HG03565 (cell line): Measurements from ENCODE around the gene ZNF722.
"Not testable (repeated sequence)": the region's sequence is repeated elsewhere in the genome, so short reads cannot be mapped to it uniquely, and the experiment has no call there.

Source experiments
- ATAC-seq: cut with Tn5 transposase; IDR thresholded peaks from one replicate; pipeline ENCODE4 v1.9.1; 2021; ENCODE audit warnings: mild to moderate bottlenecking, moderate library complexity; ENCODE audit not compliant: unreplicated experiment

The ZNF722 gene

GRCh38 chr7:63998549-63998948, at the start of gene ZNF722:
ZNF722 (plus strand) TSS chr7:63998849; CDS start chr7:63998962, 113 bp downstream.
- no peak for ATAC-seq

- no peak for ATAC-seq
Measured at GRCh38 chr7:63953181-63953580, 45.5 kb upstream of the ZNF722 start.

DNA sequence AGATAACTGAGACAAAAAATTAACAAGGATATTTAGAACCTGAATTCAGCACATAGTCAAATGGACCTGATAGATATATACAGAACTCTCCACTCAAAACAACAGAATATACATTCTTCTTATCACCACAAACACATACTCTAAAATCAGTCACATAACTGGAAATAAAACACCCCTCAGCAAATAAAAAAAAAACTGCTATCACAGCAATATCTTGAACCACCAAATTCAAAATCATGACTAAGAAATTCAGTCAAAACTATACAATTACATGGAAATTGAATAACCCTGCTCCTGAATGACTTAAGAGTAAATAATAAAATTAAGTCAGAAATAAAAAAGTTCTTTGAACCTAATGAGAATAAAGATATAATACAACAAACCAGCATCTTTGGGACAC, 30.0 kb upstream of the ZNF722 start:
- no peak for ATAC-seq

- not testable (repeated sequence) for ATAC-seq
Measured at GRCh38 chr7:64015496-64015895, 16.8 kb downstream of the ZNF722 start.

DNA sequence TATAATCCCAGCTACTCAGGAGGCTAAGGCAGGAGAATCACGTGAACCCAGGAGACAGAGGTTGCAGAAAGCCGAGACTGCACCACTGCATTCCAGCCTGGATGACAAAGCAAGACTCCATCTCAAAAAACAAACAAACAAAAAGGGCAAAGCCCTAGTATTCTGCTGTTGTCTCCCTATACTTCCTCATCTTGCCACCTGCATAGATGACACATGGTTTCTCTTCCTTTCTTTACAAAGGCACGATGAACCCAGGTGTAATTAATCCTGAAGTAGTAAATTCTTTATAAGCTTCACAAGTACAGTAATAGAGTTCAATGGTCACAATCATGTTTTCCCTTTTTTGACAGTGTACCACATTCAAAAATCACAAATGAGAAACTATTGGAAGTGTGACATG, 36.7 kb downstream of the ZNF722 start:
- no peak for ATAC-seq

- no peak for ATAC-seq
Measured at GRCh38 chr7:64037095-64037494, 38.4 kb downstream of the ZNF722 start.

DNA sequence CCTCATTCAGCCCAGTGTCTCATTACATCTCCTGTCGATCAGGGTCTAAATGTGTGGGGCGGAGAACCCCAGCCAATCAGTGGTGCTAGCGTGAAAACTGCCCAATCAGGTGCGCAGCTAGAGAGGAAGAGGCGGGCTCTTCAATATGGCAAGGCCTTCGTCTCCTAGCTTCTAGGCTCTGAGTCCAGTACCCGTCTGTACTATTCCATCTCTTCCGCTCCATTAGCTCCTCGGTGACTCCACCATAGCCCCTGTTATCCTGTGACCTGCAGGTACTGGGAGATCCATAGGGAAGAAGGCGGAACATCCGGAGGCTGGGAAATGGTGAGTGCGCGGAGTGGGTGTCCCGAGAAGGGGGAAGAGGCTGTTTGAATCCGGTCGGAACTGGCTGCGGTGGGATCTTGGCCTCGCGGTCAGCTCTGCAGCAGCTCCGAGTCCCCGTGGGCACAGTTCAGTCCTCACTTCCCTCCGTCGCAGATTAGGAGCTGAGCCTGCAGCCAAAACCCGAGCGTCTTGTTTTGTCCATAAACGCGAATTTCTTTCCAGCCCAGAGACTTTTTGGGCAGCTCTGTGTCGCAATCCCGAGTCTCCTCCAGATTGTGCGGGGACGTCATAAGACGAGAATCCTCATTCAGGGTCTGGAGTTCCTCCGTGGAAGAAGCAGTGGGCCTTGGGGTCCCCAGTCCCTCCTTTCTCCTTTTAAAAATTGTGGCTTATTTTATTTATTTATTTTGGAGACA, 46.8 kb downstream of the ZNF722 start, which contains the start of gene ZNF727:
Gene ZNF727, plus strand, starts transcription at position 134 of the 740 bp plus-strand sequence. Its CDS starts 188 bp downstream, at position 322.
- no peak for ATAC-seq

GRCh38 chr7:64046041-64046389, 47.4 kb downstream of the ZNF722 start:
- no peak for ATAC-seq
